ENCODE results near the gene ATG4C. TPM values are rescaled to one million over a fixed set of nuclear protein-coding genes. Genes with fewer than 3 reads are reported as not detected.
"Not testable (repeated sequence)": the region's sequence is repeated elsewhere in the genome, so short reads cannot be mapped to it uniquely, and the experiment has no call there.

ATG4C gene
- total and polyA plus RNA-seq, 8 donors, result 12.7 to 21.3 (median 18.3) TPM

DNA sequence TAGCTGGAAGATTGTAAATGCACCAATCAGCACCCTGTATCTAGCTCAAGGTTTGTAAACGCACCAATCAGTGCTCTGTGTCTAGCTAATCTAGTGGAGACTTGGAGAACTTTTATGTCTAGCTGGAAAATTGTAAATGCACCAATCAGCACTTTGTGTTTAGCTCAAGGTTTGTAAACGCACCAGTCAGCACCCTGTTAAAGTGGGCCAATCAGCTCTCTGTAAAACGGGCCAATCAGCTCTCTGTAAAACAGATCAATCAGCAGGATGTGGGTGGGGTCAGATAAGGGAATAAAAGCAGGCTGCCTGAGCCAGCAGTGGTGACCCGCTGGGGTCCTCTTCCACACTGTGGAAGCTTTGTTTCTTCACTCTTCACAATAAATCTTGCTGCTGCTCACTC is 21.9 kb upstream of the ATG4C start:
- not testable (repeated sequence) for ATAC-seq, H3K4me1 ChIP-seq

DNA sequence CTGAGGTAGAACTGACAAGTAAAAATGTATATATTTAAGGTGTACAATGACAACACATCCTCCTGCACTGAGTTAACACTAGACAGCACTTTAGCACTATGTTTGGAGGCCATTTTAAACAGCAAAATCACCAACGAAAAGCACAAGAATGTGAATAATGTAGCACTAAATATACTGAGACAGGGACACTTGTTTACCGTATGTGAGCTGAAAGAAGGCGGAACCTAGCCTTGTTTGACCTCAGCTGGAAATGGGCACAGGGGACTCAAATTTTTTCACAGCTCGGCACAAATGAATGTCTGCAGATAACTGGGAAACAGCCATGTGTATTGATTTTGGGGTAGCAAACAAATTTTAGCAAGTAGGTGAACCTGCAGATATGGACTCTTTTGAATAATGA is 18.0 kb upstream of the ATG4C start:
- no peak overlapping the region for H3K27ac ChIP-seq
- DNase-seq, result no peak
- TF ChIP-seq, protein P1, sequence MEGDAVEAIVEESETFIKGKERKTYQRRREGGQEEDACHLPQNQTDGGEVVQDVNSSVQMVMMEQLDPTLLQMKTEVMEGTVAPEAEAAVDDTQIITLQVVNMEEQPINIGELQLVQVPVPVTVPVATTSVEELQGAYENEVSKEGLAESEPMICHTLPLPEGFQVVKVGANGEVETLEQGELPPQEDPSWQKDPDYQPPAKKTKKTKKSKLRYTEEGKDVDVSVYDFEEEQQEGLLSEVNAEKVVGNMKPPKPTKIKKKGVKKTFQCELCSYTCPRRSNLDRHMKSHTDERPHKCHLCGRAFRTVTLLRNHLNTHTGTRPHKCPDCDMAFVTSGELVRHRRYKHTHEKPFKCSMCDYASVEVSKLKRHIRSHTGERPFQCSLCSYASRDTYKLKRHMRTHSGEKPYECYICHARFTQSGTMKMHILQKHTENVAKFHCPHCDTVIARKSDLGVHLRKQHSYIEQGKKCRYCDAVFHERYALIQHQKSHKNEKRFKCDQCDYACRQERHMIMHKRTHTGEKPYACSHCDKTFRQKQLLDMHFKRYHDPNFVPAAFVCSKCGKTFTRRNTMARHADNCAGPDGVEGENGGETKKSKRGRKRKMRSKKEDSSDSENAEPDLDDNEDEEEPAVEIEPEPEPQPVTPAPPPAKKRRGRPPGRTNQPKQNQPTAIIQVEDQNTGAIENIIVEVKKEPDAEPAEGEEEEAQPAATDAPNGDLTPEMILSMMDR (IDR thresholded peaks at IDR 0.05), result no peak
- intact Hi-C loops (cut with DNase I), result no loop called here
- H3K4me3 ChIP-seq, result no peak overlapping the region
- no peak for ATAC-seq
- H3K4me1 ChIP-seq, result no peaks in the 10 kb centered on the region
- H3K27me3 ChIP-seq, result no peaks in the 10 kb centered on the region
- H3K36me3 ChIP-seq, result no peaks in the 10 kb centered on the region
- no peaks in the 10 kb centered on the region for H3K9me3 ChIP-seq

More for the DNA sequence above, 21.9 kb upstream of the ATG4C start:
- H3K4me3 ChIP-seq; H3K9me3 ChIP-seq; DNase-seq; H3K27me3 ChIP-seq; intact Hi-C loops (cut with DNase I); H3K27ac ChIP-seq; H3K36me3 ChIP-seq: not testable (repeated sequence)

GRCh38 chr1:62768551-62768950 is 15.4 kb upstream of the ATG4C start:
- H3K4me3 ChIP-seq; intact Hi-C loops (cut with DNase I); H3K27ac ChIP-seq; H3K27me3 ChIP-seq; DNase-seq; ATAC-seq; H3K4me1 ChIP-seq; H3K36me3 ChIP-seq: not testable (repeated sequence)
- peaks cover 0 to 14% of the 10 kb centered on the region in 2 donors for H3K9me3 ChIP-seq

DNA sequence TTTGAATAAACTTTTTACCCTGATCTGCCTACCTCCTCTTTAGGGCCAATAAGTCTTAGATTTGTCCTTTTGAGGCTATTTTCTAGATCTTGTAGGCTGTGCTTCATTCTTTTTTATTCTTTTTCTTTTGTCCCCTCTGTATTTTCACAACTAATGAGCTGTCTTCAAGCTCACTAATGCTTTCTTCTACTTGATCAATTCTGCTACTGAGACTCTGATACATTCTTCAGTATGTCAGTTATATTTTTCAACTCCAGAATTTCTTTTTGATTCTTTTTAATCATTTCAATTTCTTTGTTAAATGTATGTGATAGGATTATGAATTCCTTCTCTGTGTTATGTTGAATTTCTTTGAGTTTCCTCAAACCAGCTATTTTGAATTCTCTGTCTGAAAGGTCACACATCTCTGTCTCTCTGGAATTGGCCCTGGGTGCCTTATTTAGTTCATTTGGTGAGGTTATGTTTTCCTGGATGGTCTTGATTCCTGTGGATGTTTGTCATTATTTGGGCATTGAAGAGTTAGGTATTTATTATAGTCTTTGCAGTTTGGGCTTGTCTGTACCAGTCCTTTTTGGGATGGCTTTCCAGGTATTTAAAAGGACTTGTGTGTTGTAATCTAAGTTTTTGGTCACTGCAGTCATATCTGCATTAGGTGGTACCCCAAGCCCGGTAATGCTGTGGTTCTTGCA is 11.2 kb upstream of the ATG4C start:
- Histone ChIP-seq H3K36me3 (no peaks in the 10 kb centered on the region), H3K27ac (no peak overlapping the region), H3K4me1 (no peaks in the 10 kb centered on the region), H3K4me3 (no peak overlapping the region), H3K9me3 (peaks cover 0 to 14% of the 10 kb centered on the region in 2 donors), H3K27me3 (no peaks in the 10 kb centered on the region)
- intact Hi-C loops (cut with DNase I), result no loop called here
- DNase-seq, result no peak
- no peak for ATAC-seq
- TF ChIP-seq, protein P1 (IDR thresholded peaks at IDR 0.05), result no peak

DNA sequence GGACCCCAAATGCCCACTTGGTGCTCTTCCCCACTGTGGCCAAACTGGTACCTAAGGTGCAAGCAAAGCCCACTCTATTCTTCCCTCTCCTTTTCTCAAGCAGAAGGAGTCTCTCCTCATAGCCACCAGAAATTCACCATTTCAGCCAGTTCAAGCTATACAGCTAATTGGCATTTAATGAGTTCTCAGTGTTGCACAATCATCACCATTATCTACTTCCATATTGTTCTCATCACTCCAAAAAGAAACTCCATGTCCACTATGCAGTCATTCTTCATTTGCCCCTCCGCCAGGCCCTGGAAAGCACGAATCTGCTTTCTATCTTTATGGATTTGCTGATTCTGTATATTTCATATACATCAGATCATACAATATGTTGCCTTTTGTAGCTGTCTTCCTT is 9.9 kb upstream of the ATG4C start:
- Histone ChIP-seq H3K4me3 (no peak overlapping the region), H3K27me3 (no peaks in the 10 kb centered on the region), H3K27ac (no peak overlapping the region), H3K9me3 (peaks cover 0 to 14% of the 10 kb centered on the region in 2 donors), H3K4me1 (no peaks in the 10 kb centered on the region), H3K36me3 (no peaks in the 10 kb centered on the region)
- no peak for ATAC-seq
- intact Hi-C loops (cut with DNase I), result no loop called here
- DNase-seq, result no peak
- TF ChIP-seq, protein P1 (IDR thresholded peaks at IDR 0.05), result no peak

- peaks cover 0 to 14% of the 10 kb centered on the region in 2 donors for H3K9me3 ChIP-seq
- H3K36me3 ChIP-seq, result no peaks in the 10 kb centered on the region
- no peak overlapping the region for H3K4me3 ChIP-seq
- H3K27me3 ChIP-seq, result peaks cover 0 to 4% of the 10 kb centered on the region in 2 donors
- H3K27ac ChIP-seq, result no peak overlapping the region
- DNase-seq (no peak), ATAC-seq (no peak)
- intact Hi-C loops (cut with DNase I), result no loop called here
- TF ChIP-seq, protein P1 (IDR thresholded peaks at IDR 0.05), result no peak
- no peaks in the 10 kb centered on the region for H3K4me1 ChIP-seq
These were observed 8.8 kb upstream of the ATG4C start for GRCh38 chr1:62774971-62775595.
